ENCODE measurements around the gene CYP19A1.

The CYP19A1 gene

DNA sequence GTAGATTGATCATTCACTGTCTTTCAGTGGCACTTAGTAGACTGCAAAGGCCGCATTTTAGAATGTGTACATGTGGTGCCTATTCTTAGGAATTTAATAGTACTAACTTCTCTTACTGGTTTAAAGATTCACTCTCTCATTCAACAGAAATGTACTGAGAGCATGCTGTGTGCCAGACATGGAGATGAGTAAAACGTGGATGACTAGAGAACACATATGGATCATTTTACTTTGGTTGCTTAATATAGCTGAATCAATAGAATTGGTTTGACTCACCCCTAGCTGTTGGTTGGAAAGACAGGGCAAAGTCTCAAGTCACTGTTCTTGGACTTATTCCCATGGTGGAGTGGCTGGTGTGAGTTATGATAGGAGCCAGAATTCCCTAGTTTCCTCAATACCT lies 134.6 kb downstream of the CYP19A1 start:
- H3K4me3 ChIP-seq (ENCODE audit: low read depth, low read length): no peak overlapping the region
- no peak overlapping the region for H3K27ac ChIP-seq (ENCODE audit: extremely low read depth, low read depth, low read length)
- no peaks in the 10 kb centered on the region for H3K4me1 ChIP-seq (ENCODE audit: control insufficient read depth, insufficient read depth, low read length)
- TF ChIP-seq ZNF701 (tag by site-specific recombination; IDR thresholded peaks at IDR 0.05) (no peak), ZNF664 (tag by site-specific recombination; IDR thresholded peaks at IDR 0.05) (no peak), ZNF354C (tag by site-specific recombination; IDR thresholded peaks at IDR 0.05; ENCODE audit: borderline replicate concordance, low read depth) (no peak), ZNF76 (tag by site-specific recombination; IDR thresholded peaks at IDR 0.05; ENCODE audit: borderline replicate concordance, low read depth) (no peak), ZNF544 (tag by site-specific recombination; IDR thresholded peaks at IDR 0.05) (no peak), ZNF335 (tag by site-specific recombination; conservative IDR thresholded peaks at IDR 0.05) (no peak), PRDM6 (tag by site-specific recombination; IDR thresholded peaks at IDR 0.05) (no peak), ZNF791 (tag by site-specific recombination; IDR thresholded peaks at IDR 0.05) (no peak), GLI2 (tag by site-specific recombination; IDR thresholded peaks at IDR 0.05; ENCODE audit: borderline replicate concordance, low read depth) (no peak), ZNF341 (tag by site-specific recombination; IDR thresholded peaks at IDR 0.05; ENCODE audit: low read depth) (no peak), ZNF140 (tag by site-specific recombination; IDR thresholded peaks at IDR 0.05) (no peak), ZBTB48 (tag by site-specific recombination; IDR thresholded peaks at IDR 0.05) (no peak)
- TF ChIP-seq, protein P1, sequence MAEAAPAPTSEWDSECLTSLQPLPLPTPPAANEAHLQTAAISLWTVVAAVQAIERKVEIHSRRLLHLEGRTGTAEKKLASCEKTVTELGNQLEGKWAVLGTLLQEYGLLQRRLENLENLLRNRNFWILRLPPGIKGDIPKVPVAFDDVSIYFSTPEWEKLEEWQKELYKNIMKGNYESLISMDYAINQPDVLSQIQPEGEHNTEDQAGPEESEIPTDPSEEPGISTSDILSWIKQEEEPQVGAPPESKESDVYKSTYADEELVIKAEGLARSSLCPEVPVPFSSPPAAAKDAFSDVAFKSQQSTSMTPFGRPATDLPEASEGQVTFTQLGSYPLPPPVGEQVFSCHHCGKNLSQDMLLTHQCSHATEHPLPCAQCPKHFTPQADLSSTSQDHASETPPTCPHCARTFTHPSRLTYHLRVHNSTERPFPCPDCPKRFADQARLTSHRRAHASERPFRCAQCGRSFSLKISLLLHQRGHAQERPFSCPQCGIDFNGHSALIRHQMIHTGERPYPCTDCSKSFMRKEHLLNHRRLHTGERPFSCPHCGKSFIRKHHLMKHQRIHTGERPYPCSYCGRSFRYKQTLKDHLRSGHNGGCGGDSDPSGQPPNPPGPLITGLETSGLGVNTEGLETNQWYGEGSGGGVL (tag by site-specific recombination; IDR thresholded peaks at IDR 0.05): no peak
- ChIA-PET CTCF (interaction anchor here (0.9 to 1.3 kb wide), 2 partner anchors 11 to 78 kb away, joined by 3 to 4 read pairs; no protein-coding TSS in a partner anchor), POLR2A (no interaction called here)
- no peaks in the 10 kb centered on the region for H3K9me3 ChIP-seq (ENCODE audit: control insufficient read depth, insufficient read depth, low read depth, low read length)
- no peaks in the 10 kb centered on the region for H3K36me3 ChIP-seq (ENCODE audit: control insufficient read depth in 2 of 2, insufficient read depth in 1 of 2, low read length in 2 of 2)

DNA sequence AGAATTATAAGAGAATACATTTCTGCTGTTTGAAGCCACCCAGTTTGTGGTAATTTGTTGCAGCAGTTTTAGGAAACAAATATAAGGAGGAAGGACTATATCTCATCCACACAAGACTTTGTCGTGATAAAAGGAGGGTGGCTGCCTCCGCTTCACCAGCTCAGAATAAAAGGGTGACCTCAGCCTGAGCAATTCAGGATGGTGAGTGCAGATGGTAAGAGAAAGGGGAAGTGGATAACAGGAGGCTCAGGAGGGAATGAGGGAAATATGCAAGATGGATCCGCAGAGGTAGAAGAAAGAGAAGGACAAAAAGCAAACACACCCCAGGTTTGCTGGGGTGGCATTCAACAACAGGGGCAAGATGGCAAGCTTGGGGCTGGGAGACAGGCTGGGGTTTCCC lies 135.6 kb downstream of the CYP19A1 start:
- H3K36me3 ChIP-seq (ENCODE audit: control insufficient read depth in 2 of 2, insufficient read depth in 1 of 2, low read length in 2 of 2): no peaks in the 10 kb centered on the region
- H3K9me3 ChIP-seq (ENCODE audit: control insufficient read depth, insufficient read depth, low read depth, low read length): no peaks in the 10 kb centered on the region
- POLR2A ChIA-PET: no interaction called here
- H3K4me1 ChIP-seq (ENCODE audit: control insufficient read depth, insufficient read depth, low read length): no peaks in the 10 kb centered on the region
- H3K4me3 ChIP-seq (ENCODE audit: low read depth, low read length): no peak overlapping the region
- CTCF ChIA-PET: interaction anchor here (1.3 to 1.4 kb wide), 2 partner anchors 10 to 40 kb away, joined by 4 read pairs; no protein-coding TSS in a partner anchor
- H3K27ac ChIP-seq (ENCODE audit: extremely low read depth, low read depth, low read length): no peak overlapping the region
- no peak for TF ChIP-seq ZNF24 (tag by site-specific recombination; IDR thresholded peaks at IDR 0.05)
- no peak for TF ChIP-seq ZNF133 (tag by site-specific recombination; IDR thresholded peaks at IDR 0.05)
- no peak for TF ChIP-seq KLF10 (tag by site-specific recombination; IDR thresholded peaks at IDR 0.05)
- no peak for TF ChIP-seq ZNF391 (tag by site-specific recombination; IDR thresholded peaks at IDR 0.05; ENCODE audit: borderline replicate concordance, low read depth)
- no peak for TF ChIP-seq ZNF555 (tag by site-specific recombination; conservative IDR thresholded peaks at IDR 0.05)
- no peak for TF ChIP-seq TCF7L2 (IDR thresholded peaks at IDR 0.05; ENCODE audit: borderline replicate concordance, low read depth, low read length)
- TF ChIP-seq ZBTB10 (tag by site-specific recombination; IDR thresholded peaks at IDR 0.05): no peak
- TF ChIP-seq REPIN1 (tag by site-specific recombination; IDR thresholded peaks at IDR 0.05; ENCODE audit: low read depth): no peak
- no peak for TF ChIP-seq ZBTB21 (tag by site-specific recombination; IDR thresholded peaks at IDR 0.05)
- no peak for TF ChIP-seq ZNF202 (tag by site-specific recombination; IDR thresholded peaks at IDR 0.05; ENCODE audit: borderline replicate concordance)
- TF ChIP-seq ZNF366 (tag by site-specific recombination; conservative IDR thresholded peaks at IDR 0.05): no peak
- no peak for TF ChIP-seq ZNF701 (tag by site-specific recombination; IDR thresholded peaks at IDR 0.05)
- TF ChIP-seq, protein P2, sequence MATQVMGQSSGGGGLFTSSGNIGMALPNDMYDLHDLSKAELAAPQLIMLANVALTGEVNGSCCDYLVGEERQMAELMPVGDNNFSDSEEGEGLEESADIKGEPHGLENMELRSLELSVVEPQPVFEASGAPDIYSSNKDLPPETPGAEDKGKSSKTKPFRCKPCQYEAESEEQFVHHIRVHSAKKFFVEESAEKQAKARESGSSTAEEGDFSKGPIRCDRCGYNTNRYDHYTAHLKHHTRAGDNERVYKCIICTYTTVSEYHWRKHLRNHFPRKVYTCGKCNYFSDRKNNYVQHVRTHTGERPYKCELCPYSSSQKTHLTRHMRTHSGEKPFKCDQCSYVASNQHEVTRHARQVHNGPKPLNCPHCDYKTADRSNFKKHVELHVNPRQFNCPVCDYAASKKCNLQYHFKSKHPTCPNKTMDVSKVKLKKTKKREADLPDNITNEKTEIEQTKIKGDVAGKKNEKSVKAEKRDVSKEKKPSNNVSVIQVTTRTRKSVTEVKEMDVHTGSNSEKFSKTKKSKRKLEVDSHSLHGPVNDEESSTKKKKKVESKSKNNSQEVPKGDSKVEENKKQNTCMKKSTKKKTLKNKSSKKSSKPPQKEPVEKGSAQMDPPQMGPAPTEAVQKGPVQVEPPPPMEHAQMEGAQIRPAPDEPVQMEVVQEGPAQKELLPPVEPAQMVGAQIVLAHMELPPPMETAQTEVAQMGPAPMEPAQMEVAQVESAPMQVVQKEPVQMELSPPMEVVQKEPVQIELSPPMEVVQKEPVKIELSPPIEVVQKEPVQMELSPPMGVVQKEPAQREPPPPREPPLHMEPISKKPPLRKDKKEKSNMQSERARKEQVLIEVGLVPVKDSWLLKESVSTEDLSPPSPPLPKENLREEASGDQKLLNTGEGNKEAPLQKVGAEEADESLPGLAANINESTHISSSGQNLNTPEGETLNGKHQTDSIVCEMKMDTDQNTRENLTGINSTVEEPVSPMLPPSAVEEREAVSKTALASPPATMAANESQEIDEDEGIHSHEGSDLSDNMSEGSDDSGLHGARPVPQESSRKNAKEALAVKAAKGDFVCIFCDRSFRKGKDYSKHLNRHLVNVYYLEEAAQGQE (tag by site-specific recombination; IDR thresholded peaks at IDR 0.05): no peak
- TF ChIP-seq KLF7 (tag by site-specific recombination; IDR thresholded peaks at IDR 0.05; ENCODE audit: borderline replicate concordance): no peak
